DOHH2 (cell line): Measurements from ENCODE around the gene SUSD4.

Experiments
- H3F3A ChIP-seq: fragments of 200-600 bp; sonication (generic), shearing (Covaris generic); 2 replicates; pipeline ENCODE4 v1.6.0; 2016; ENCODE audit warnings: antibody characterized with exemption, mild to moderate bottlenecking; ENCODE audit not compliant: control insufficient read depth, insufficient read depth
- H3K27ac ChIP-seq: fragments of 200-600 bp; sonication (generic); 2 replicates; pipeline ENCODE4 v1.5.1; 2014; ENCODE audit warnings: low read depth, mild to moderate bottlenecking, low read length, moderate library complexity
- H3K27me3 ChIP-seq: fragments of 200-600 bp; sonication (generic); 2 replicates; pipeline ENCODE4 v1.6.1; 2014; ENCODE audit warnings: mild to moderate bottlenecking, low read length, mixed read lengths; ENCODE audit not compliant: control insufficient read depth
- H3K36me3 ChIP-seq: fragments of 200-600 bp; sonication (generic); 2 replicates; pipeline ENCODE4 v1.6.1; 2014; ENCODE audit warnings: mild to moderate bottlenecking, low read length, moderate library complexity, mixed read lengths; ENCODE audit not compliant: control insufficient read depth
- H3K4me1 ChIP-seq: fragments of 200-600 bp; sonication (generic); 2 replicates; pipeline ENCODE4 v1.6.1; 2014; ENCODE audit warnings: mild to moderate bottlenecking, low read length, mixed read lengths; ENCODE audit not compliant: control insufficient read depth
- H3K4me2 ChIP-seq: fragments of 200-600 bp; sonication (generic); 2 replicates; pipeline ENCODE4 v1.6.0; 2014; ENCODE audit warnings: mild to moderate bottlenecking, low read length, moderate library complexity
- H3K4me3 ChIP-seq: fragments of 200-600 bp; sonication (generic); 2 replicates; pipeline ENCODE4 v1.5.1; 2014; ENCODE audit warnings: mild to moderate bottlenecking, low read length, mixed read lengths
- H3K79me2 ChIP-seq: fragments of 200-600 bp; sonication (generic); 2 replicates; pipeline ENCODE4 v1.6.1; 2014; ENCODE audit warnings: mild to moderate bottlenecking, low read length, mixed read lengths; ENCODE audit not compliant: control insufficient read depth
- H3K9me2 ChIP-seq: fragments of 200-600 bp; sonication (generic); replicated peaks from 2 replicates; pipeline ENCODE4 v1.6.1; 2014; ENCODE audit warnings: mild to moderate bottlenecking, low read length, mixed read lengths; ENCODE audit not compliant: control insufficient read depth
- H3K9me3 ChIP-seq: fragments of 200-600 bp; sonication (generic); 2 replicates; pipeline ENCODE4 v1.6.1; 2014; ENCODE audit warnings: antibody characterized with exemption, low read length, mixed read lengths; ENCODE audit not compliant: control insufficient read depth, insufficient read depth
- H4K20me1 ChIP-seq: fragments of 200-600 bp; sonication (generic); 2 replicates; pipeline ENCODE4 v1.6.0; 2014; ENCODE audit warnings: low read depth, mild to moderate bottlenecking, antibody characterized with exemption, low read length, moderate library complexity; ENCODE audit not compliant: control insufficient read depth, insufficient read depth
- EZH2phosphoT487 ChIP-seq: fragments of 200-600 bp; sonication (generic); IDR thresholded peaks from 2 replicates; pipeline ENCODE4 v1.6.1; 2017; ENCODE audit warnings: borderline replicate concordance, mild to moderate bottlenecking, antibody characterized with exemption, low read length, moderate library complexity, mixed read lengths
- TF ChIP-seq, protein P1 (sequence below): fragments of 200-600 bp; sonication (generic); IDR thresholded peaks from one replicate; pipeline ENCODE4 v1.5.1; 2014; ENCODE audit warnings: antibody characterized with exemption, mild to moderate bottlenecking, low read depth, low read length; ENCODE audit not compliant: poor library complexity, severe bottlenecking

SUSD4 gene

DNA sequence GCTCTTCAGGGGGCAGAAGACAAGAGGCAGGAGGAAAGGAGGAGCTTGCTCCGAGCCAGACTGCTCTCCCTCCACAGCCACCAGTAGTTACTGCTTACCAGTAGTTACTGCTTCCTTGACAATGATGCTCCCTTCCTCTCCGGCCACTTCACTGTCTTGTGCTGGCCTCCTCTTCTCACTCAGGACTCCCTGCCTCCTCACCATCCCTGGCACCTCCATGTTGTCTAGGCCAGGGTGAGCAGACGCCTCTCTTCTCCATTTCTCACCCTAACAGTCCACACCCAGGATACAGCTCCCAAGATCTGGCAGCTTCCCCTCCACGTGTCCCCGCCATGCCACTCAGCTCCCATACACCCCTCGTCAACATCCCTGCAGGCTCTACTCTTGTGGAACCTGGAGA lies 138.5 kb downstream of the SUSD4 start:
- Histone ChIP-seq H4K20me1 (no peaks in the 10 kb centered on the region), H3K4me3 (no peak overlapping the region), H3K4me2 (no peak overlapping the region), H3F3A (no peaks in the 10 kb centered on the region), H3K36me3 (no peaks in the 10 kb centered on the region), H3K27ac (no peak overlapping the region), H3K27me3 (no peaks in the 10 kb centered on the region), H3K9me2 (no peaks in the 10 kb centered on the region), H3K9me3 (no peaks in the 10 kb centered on the region), H3K4me1 (no peaks in the 10 kb centered on the region), H3K79me2 (no peaks in the 10 kb centered on the region)
- no peak for TF ChIP-seq EZH2phosphoT487
- TF ChIP-seq, protein P1, sequence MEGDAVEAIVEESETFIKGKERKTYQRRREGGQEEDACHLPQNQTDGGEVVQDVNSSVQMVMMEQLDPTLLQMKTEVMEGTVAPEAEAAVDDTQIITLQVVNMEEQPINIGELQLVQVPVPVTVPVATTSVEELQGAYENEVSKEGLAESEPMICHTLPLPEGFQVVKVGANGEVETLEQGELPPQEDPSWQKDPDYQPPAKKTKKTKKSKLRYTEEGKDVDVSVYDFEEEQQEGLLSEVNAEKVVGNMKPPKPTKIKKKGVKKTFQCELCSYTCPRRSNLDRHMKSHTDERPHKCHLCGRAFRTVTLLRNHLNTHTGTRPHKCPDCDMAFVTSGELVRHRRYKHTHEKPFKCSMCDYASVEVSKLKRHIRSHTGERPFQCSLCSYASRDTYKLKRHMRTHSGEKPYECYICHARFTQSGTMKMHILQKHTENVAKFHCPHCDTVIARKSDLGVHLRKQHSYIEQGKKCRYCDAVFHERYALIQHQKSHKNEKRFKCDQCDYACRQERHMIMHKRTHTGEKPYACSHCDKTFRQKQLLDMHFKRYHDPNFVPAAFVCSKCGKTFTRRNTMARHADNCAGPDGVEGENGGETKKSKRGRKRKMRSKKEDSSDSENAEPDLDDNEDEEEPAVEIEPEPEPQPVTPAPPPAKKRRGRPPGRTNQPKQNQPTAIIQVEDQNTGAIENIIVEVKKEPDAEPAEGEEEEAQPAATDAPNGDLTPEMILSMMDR, result no peak

DNA sequence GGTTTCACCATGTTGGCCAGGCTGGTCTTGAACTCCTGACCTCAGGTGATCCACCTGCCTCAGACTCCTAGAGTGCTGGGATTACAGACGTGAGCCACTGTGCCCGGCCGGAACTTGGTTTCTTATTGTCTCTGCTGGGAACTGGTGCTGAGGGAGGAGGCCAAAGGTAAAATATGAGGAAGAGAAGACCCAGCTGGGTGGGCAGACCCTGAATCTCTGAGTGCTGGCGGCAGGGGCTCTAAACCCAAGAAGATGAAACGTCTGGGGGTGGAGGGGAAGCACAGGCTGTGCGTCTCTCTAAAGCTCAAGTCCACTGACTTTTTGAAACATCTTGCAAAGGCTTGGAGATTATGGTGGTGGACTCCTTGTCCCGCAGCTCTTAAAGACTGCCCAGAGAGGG lies 138.9 kb downstream of the SUSD4 start:
- TF ChIP-seq EZH2phosphoT487, result no peak
- TF ChIP-seq, protein P1, result no peak
- Histone ChIP-seq H3K36me3 (no peaks in the 10 kb centered on the region), H3K79me2 (no peaks in the 10 kb centered on the region), H3K4me2 (no peak overlapping the region), H4K20me1 (no peaks in the 10 kb centered on the region), H3F3A (no peaks in the 10 kb centered on the region), H3K4me1 (no peaks in the 10 kb centered on the region), H3K9me3 (no peaks in the 10 kb centered on the region), H3K4me3 (no peak overlapping the region), H3K9me2 (no peaks in the 10 kb centered on the region), H3K27ac (no peak overlapping the region), H3K27me3 (no peaks in the 10 kb centered on the region)

DNA sequence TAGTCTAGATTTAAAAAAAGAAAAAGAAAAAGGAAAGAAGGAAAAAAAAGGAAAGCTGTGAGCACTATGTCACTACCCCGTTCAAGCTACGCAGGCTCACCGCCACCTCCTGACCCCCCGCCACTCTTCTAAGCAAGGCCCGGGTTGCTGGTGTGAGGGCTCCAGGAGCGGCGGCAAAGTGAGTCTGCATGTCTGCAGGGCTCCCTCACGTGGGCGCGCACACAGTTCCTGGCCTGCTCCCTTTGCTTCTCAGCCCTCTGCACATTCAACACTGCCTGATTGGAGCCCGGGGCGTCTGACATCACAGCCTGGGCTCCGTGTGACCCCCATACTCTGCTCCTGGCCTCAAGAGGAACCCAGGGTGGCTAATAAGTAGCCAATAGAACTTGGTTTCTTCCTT lies 139.5 kb downstream of the SUSD4 start:
- Histone ChIP-seq H3K4me3 (no peak overlapping the region), H3K79me2 (no peaks in the 10 kb centered on the region), H3K9me3 (no peaks in the 10 kb centered on the region), H3K4me1 (no peaks in the 10 kb centered on the region), H3K27ac (no peak overlapping the region), H3K27me3 (no peaks in the 10 kb centered on the region), H3K9me2 (no peaks in the 10 kb centered on the region), H3K4me2 (no peak overlapping the region), H3F3A (no peaks in the 10 kb centered on the region), H3K36me3 (no peaks in the 10 kb centered on the region), H4K20me1 (no peaks in the 10 kb centered on the region)
- no peak for TF ChIP-seq EZH2phosphoT487
- TF ChIP-seq, protein P1, result no peak
